Left ventricle myocardium inferior (tissue), 1 donor: ENCODE results near the gene TRAF3IP1. TPM values are rescaled to one million over a fixed set of nuclear protein-coding genes. Genes with fewer than 3 reads are reported as not detected.

ENCODE experiments used
- DNase-seq: peaks from one replicate; pipeline ENCODE4 v3.0.0-alpha.2; 2020
- H3K27ac ChIP-seq: fragments of 200-600 bp; replicated peaks from 2 replicates; pipeline ENCODE4 v1.8.0; 2021
- H3K27me3 ChIP-seq: fragments of 200-600 bp; 2 replicates; pipeline ENCODE4 v1.8.0; 2021; ENCODE audit warnings: low read depth
- H3K36me3 ChIP-seq: fragments of 200-600 bp; 2 replicates; pipeline ENCODE4 v1.8.0; 2021
- H3K4me1 ChIP-seq: fragments of 200-600 bp; 2 replicates; pipeline ENCODE4 v1.8.0; 2021
- H3K4me3 ChIP-seq: fragments of 200-600 bp; 2 replicates; pipeline ENCODE4 v1.8.0; 2021; ENCODE audit warnings: mild to moderate bottlenecking, moderate library complexity
- H3K9me3 ChIP-seq: fragments of 200-600 bp; replicated peaks from 2 replicates; pipeline ENCODE4 v1.8.0; 2021
- intact Hi-C: fragments of 100-400 bp; cut with micrococcal nuclease; formaldehyde crosslinking; loops from one replicate; pipeline ENCODE4 v1.11.0; 2022
- total RNA-seq: library from RNA; stranded (reverse); fragmentation: NEBNext Ultra II Directional; extraction: Animal tissue kit (Norgen Biotek cat#: 25700); gene quantifications from one replicate; pipeline ENCODE4 v1.2.1, GENCODE V29; 2021
- TF ChIP-seq, protein P1 (sequence below): fragments of 200-600 bp; IDR thresholded peaks from 2 replicates; pipeline ENCODE4 v1.8.0; 2021; ENCODE audit warnings: antibody characterized with exemption, mild to moderate bottlenecking, borderline replicate concordance
- donor health status: DM: no; HTN: yes; CAD: no; lungs with severe emphysema.

TRAF3IP1 gene
- total RNA-seq, 1 donor from 2014 or later: 14.6 TPM

DNA sequence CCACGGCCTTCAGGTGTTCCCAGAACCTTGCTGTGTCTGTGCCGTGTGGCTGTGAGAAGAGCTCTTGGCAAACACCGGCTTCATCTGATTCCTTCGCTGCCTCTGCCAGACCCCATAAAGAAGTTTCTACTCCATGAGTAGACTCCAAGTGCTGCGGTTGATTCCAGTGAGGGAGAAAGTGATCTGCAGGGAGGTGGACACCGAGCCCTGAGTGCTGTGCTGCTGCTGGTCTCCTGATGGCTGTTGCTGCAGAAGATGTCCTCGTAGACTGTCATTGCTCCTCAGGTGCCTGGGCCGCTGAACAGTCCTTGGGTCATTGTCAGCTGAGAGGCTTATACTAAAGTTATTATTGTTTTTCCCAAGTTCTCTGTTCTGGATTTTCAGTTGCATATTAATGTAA is 126.1 kb downstream of the TRAF3IP1 start:
- Histone ChIP-seq H3K4me3 (no peak overlapping the region), H3K27ac (no peak overlapping the region), H3K4me1 (peaks cover 46% of the 10 kb centered on the region), H3K36me3 (peaks cover 49% of the 10 kb centered on the region), H3K27me3 (no peaks in the 10 kb centered on the region), H3K9me3 (no peaks in the 10 kb centered on the region)
- DNase-seq: no peak
- intact Hi-C loops: no loop called here
- TF ChIP-seq, protein P1, sequence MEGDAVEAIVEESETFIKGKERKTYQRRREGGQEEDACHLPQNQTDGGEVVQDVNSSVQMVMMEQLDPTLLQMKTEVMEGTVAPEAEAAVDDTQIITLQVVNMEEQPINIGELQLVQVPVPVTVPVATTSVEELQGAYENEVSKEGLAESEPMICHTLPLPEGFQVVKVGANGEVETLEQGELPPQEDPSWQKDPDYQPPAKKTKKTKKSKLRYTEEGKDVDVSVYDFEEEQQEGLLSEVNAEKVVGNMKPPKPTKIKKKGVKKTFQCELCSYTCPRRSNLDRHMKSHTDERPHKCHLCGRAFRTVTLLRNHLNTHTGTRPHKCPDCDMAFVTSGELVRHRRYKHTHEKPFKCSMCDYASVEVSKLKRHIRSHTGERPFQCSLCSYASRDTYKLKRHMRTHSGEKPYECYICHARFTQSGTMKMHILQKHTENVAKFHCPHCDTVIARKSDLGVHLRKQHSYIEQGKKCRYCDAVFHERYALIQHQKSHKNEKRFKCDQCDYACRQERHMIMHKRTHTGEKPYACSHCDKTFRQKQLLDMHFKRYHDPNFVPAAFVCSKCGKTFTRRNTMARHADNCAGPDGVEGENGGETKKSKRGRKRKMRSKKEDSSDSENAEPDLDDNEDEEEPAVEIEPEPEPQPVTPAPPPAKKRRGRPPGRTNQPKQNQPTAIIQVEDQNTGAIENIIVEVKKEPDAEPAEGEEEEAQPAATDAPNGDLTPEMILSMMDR: no peak

DNA sequence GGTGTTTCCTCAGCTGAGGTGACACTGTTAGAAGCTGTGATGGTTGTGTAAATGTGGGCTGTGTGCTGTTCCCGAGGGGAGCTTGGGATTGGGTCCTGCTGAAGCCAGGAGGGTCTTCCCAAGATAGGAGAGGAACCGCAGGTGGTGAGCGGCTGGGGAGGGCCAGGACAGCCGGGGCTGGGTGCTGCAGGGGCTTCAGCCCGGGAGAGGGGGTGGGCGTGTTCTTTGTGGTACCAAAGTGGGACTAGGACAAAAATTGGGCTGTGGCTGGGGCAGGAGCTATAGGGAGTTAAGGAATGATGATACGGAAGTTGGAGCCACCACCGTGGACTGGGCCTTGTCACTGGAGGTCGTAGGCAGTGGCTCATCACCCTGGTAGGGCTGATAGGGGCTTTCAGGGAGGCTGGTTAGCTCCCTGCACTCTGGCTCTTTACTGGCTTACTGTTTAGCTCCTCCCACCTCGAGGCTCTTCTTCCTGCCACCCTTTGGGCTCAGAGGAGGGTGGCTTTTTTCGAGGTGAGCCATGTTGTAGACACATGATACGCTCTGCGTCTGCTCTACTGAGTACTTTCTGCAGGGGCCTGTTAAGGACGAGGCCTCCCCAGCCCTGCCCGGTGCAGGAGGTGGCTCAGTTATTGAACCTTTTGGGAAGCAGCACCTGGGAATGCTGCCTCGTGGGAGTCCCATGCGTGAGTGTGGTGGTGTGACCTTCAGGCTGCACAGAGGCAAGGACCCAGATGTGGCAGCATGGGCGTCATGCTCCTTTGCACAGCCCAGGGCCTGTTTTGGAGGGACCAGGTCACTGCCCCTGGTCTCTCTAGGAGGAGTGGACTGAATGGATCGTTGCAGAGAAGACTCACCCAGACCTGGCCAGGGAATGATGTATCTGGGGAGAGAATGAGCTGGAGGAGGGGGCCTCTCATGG is 128.0 kb downstream of the TRAF3IP1 start:
- H3K36me3 ChIP-seq: peaks cover 49% of the 10 kb centered on the region
- H3K9me3 ChIP-seq: no peaks in the 10 kb centered on the region
- no peaks in the 10 kb centered on the region for H3K27me3 ChIP-seq
- H3K27ac ChIP-seq: peak overlapping the region; percentile 89
- peaks cover 39% of the 10 kb centered on the region for H3K4me1 ChIP-seq
- TF ChIP-seq, protein P1: no peak
- no peak overlapping the region for H3K4me3 ChIP-seq
- no peak for DNase-seq
- intact Hi-C loops: no loop called here

DNA sequence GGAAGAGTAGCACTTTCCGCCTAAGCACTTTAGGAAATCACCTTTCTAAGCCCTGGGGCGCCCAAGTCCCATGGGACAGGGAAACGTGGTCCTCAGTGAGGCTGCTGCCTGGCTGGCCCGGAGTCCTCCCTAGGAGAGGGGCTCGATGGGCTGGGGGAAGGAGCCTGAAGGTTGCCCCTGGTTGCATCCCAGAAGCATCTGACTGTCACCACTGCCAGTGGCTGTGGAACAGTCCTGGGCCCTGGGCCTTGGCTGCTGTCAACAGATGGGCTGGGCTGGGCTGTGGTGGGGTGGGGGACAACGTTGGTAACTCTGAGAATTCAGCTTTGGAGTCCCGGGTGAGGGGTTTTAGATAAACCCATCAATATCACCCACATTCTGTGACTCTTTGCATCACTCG is 128.9 kb downstream of the TRAF3IP1 start:
- no peak for DNase-seq
- Histone ChIP-seq H3K36me3 (peaks cover 46% of the 10 kb centered on the region), H3K27ac (peak overlapping the region; percentile 89), H3K27me3 (no peaks in the 10 kb centered on the region), H3K9me3 (no peaks in the 10 kb centered on the region), H3K4me1 (peaks cover 39% of the 10 kb centered on the region), H3K4me3 (no peak overlapping the region)
- TF ChIP-seq, protein P1: no peak
- intact Hi-C loops: no loop called here

DNA sequence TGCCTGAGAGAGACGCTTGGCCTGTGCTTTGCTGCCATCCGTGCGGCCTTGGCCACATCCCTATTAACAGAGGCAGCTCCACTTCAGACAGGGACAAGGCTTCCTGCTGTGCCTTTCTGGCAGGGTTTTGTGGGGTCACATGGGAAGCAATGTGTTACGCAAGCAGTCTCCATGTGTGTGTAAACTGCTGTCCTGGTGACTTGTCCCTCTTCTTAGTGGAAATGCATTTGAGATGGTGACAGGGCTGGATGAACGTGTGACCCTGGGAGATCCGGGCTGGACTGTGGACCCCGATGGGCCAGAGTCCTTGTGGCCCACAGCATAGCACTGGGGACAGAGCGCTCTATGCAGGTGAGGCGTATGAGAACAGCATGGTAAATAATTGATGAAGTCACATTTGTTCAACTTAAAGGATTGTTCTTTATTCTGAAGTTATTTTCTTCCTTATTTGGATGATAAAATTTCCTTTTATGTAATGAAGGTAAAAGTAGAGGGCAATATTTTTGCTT is 129.6 kb downstream of the TRAF3IP1 start:
- peaks cover 39% of the 10 kb centered on the region for H3K36me3 ChIP-seq
- H3K27me3 ChIP-seq: no peaks in the 10 kb centered on the region
- no peaks in the 10 kb centered on the region for H3K9me3 ChIP-seq
- H3K4me1 ChIP-seq: peaks cover 39% of the 10 kb centered on the region
- DNase-seq: peak; percentile 78
- H3K27ac ChIP-seq: peak overlapping the region; percentile 89
- peak overlapping the region; percentile 51 for H3K4me3 ChIP-seq
- TF ChIP-seq, protein P1: no peak
- intact Hi-C loops: no loop called here

DNA sequence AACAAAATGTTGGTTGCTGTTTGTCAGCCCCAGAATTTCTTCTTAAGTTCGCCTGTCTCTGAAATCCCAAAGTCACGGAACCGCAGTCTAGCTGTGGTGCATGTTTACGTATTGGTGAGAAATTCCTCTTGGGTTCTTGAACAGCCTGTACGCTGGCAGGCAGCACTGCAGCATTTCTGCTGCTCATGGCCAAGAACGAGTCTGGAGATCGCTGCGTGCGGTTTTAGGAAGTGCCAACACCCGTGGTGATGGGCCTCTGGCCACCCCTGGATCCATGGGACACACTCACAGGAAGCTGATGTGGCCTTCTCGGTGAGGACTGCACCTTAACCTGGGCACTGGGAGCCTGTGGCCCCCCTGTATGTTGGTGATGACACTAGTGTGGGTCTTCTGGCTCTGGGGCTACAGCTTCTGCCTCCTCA is 130.1 kb downstream of the TRAF3IP1 start:
- Histone ChIP-seq H3K27ac (peak overlapping the region; percentile 89), H3K36me3 (peaks cover 34% of the 10 kb centered on the region), H3K4me1 (peaks cover 39% of the 10 kb centered on the region), H3K4me3 (peak overlapping the region; percentile 51), H3K9me3 (no peaks in the 10 kb centered on the region), H3K27me3 (no peaks in the 10 kb centered on the region)
- peak; percentile 56 for DNase-seq
- intact Hi-C loops: no loop called here
- TF ChIP-seq, protein P1: no peak

Other genes with a start within 250 kb of the TRAF3IP1 start
- gene ESPNL, start 220.2 kb upstream of the TRAF3IP1 start, total RNA-seq: not detected
- 17.3 TPM for gene KLHL30, start 181.8 kb upstream of the TRAF3IP1 start, total RNA-seq
- 0.44 TPM for gene ERFE, start 161.5 kb upstream of the TRAF3IP1 start, total RNA-seq
- 26.5 TPM for gene ILKAP, start 116.8 kb upstream of the TRAF3IP1 start, total RNA-seq
- 2.7 TPM for gene HES6, start 80.5 kb upstream of the TRAF3IP1 start, total RNA-seq
- gene PER2, start 31.9 kb upstream of the TRAF3IP1 start, total RNA-seq: 3.4 TPM
- gene ASB1, start 106.4 kb downstream of the TRAF3IP1 start, total RNA-seq: 52.6 TPM